SK-N-SH (cell line): ENCODE data around the gene CEP295NL. TPM values are rescaled to one million over a fixed set of nuclear protein-coding genes. Genes with fewer than 3 reads are reported as not detected.

Experiments
- CTCF ChIA-PET: fragments of 300-600, 350-600 bp; formaldehyde crosslinking; extraction: SDS; loops from one replicate; lab custom pipeline; 2021; lab: Yijun Ruan, JAX
- POLR2A ChIA-PET: fragments of 350-600 bp; sonication (Branson Sonifier 250); formaldehyde crosslinking; extraction: SDS; loops from one replicate; lab custom pipeline; 2020; ENCODE audit warnings: antibody characterized with exemption, inconsistent platforms; lab: Yijun Ruan, JAX
- DNase-seq: peaks from one replicate; pipeline ENCODE4 v3.0.0; 2012
- H2AFZ ChIP-seq: fragments of 200-600 bp; sonication (generic); 2 replicates; pipeline ENCODE4 v1.8.1; 2016; ENCODE audit warnings: antibody characterized with exemption, mild to moderate bottlenecking, low read depth
- H3F3A ChIP-seq: fragments of 200-600 bp; sonication (generic); replicated peaks from 2 replicates; pipeline ENCODE3; 2016; ENCODE audit warnings: antibody characterized with exemption, mild to moderate bottlenecking; ENCODE audit not compliant: insufficient read depth
- H3K27ac ChIP-seq, 2 experiments: fragments of 200-500 bp in 1 of 2; fragments of 200-600 bp in 1 of 2; sonication (Bioruptor generic) in 1 of 2; sonication (generic), shearing (Covaris generic) in 1 of 2; 2 replicates each; pipeline versions ENCODE4 v1.5.1 to v1.6.1; 2014 to 2016; ENCODE audit warnings: low read depth in 2 of 2, inconsistent platforms in 1 of 2, low read length in 1 of 2, mild to moderate bottlenecking in 1 of 2, mixed read lengths in 1 of 2
- H3K27me3 ChIP-seq: fragments of 200-600 bp; sonication (generic), shearing (Covaris generic); 2 replicates; pipeline ENCODE4 v1.6.1; 2016; ENCODE audit warnings: mixed run types; ENCODE audit not compliant: insufficient read depth
- H3K36me3 ChIP-seq, 2 experiments: fragments of 200-500 bp in 1 of 2; fragments of 200-600 bp in 1 of 2; sonication (Bioruptor generic) in 1 of 2; sonication (generic) in 1 of 2; replicated peaks in 1 of 2; 2 replicates each; pipeline versions ENCODE3 to v1.5.1; 2014 to 2016; ENCODE audit warnings: low read length in 1 of 2, mild to moderate bottlenecking in 1 of 2; ENCODE audit not compliant: insufficient read depth in 2 of 2, control insufficient read depth in 1 of 2
- H3K4me1 ChIP-seq, 2 experiments: fragments of 200-500 bp in 1 of 2; fragments of 200-600 bp in 1 of 2; sonication (Bioruptor generic) in 1 of 2; sonication (generic), shearing (Covaris generic) in 1 of 2; 2 replicates each; pipeline versions ENCODE4 v1.5.1 to v1.6.1; 2014 to 2016; ENCODE audit warnings: low read depth in 1 of 2, low read length in 1 of 2, mixed run types in 1 of 2; ENCODE audit not compliant: insufficient read depth in 2 of 2, control insufficient read depth in 1 of 2
- H3K4me2 ChIP-seq: fragments of 200-600 bp; sonication (generic), shearing (Covaris generic); 2 replicates; pipeline ENCODE4 v1.6.1; 2017; ENCODE audit warnings: mixed run types
- H3K4me3 ChIP-seq, 2 experiments: fragments of 200-500 bp in 1 of 2; fragments of 200-600 bp in 1 of 2; sonication (Bioruptor generic) in 1 of 2; sonication (generic), shearing (Covaris generic) in 1 of 2; 2 replicates each; pipeline versions ENCODE4 v1.5.1 to v1.8.1; 2014 to 2016; ENCODE audit warnings: low read depth in 2 of 2, inconsistent platforms in 1 of 2, low read length in 1 of 2, mild to moderate bottlenecking in 1 of 2, mixed read lengths in 1 of 2, moderate library complexity in 1 of 2
- H3K79me2 ChIP-seq: fragments of 200-600 bp; sonication (generic); 2 replicates; pipeline ENCODE4 v1.8.1; 2017; ENCODE audit warnings: mild to moderate bottlenecking; ENCODE audit not compliant: insufficient read depth
- H3K9ac ChIP-seq: fragments of 200-600 bp; sonication (generic); 2 replicates; pipeline ENCODE4 v1.6.1; 2017; ENCODE audit warnings: mixed run types
- H3K9me2 ChIP-seq: fragments of 200-600 bp; sonication (generic); 2 replicates; pipeline ENCODE4 v1.6.1; 2017; ENCODE audit warnings: mixed run types
- H3K9me3 ChIP-seq: fragments of 200-600 bp; sonication (generic); 2 replicates; pipeline ENCODE4 v1.6.1; 2017; ENCODE audit warnings: mixed run types, mild to moderate bottlenecking, moderate library complexity
- H4K20me1 ChIP-seq: fragments of 200-600 bp; sonication (generic); 2 replicates; pipeline ENCODE4 v1.6.1; 2017; ENCODE audit warnings: mild to moderate bottlenecking, mixed run types; ENCODE audit not compliant: insufficient read depth
- CHD2 ChIP-seq: fragments of 150-350 bp; IDR thresholded peaks from 2 replicates; pipeline ENCODE4 v1.6.1; 2018; ENCODE audit warnings: low read length; ENCODE audit not compliant: partially characterized antibody
- ELF1 ChIP-seq: IDR thresholded peaks from 2 replicates; pipeline ENCODE4 v1.4.0; 2012
- EZH2phosphoT487 ChIP-seq: fragments of 200-600 bp; sonication (generic); IDR thresholded peaks from 2 replicates; pipeline ENCODE4 v1.6.1; 2017; ENCODE audit warnings: low read depth, mixed run types, mild to moderate bottlenecking, antibody characterized with exemption, moderate library complexity, borderline replicate concordance
- FOXM1 ChIP-seq: IDR thresholded peaks from 2 replicates; pipeline ENCODE4 v1.4.0; 2012; ENCODE audit warnings: low read depth, mild to moderate bottlenecking
- GABPA ChIP-seq: IDR thresholded peaks from 2 replicates; pipeline ENCODE4 v1.4.0; 2012; ENCODE audit warnings: low read depth, mild to moderate bottlenecking
- JUND ChIP-seq: IDR thresholded peaks from 2 replicates; pipeline ENCODE4 v1.4.0; 2012
- NFIC ChIP-seq: IDR thresholded peaks from 2 replicates; pipeline ENCODE4 v1.4.0; 2012; ENCODE audit warnings: borderline replicate concordance
- NRF1 ChIP-seq: IDR thresholded peaks from 2 replicates; pipeline ENCODE4 v1.6.1; 2012; ENCODE audit warnings: low read depth, mild to moderate bottlenecking, low read length
- RAD21 ChIP-seq: IDR thresholded peaks from 2 replicates; pipeline ENCODE4 v1.6.1; 2012; ENCODE audit warnings: mild to moderate bottlenecking, low read length
- RFX5 ChIP-seq: IDR thresholded peaks from 2 replicates; pipeline ENCODE4 v1.6.1; 2012; ENCODE audit warnings: mild to moderate bottlenecking, improper control_type of control experiment, low read length
- RXRA ChIP-seq: IDR thresholded peaks from 2 replicates; pipeline ENCODE4 v1.4.0; 2012; ENCODE audit warnings: low read depth, mild to moderate bottlenecking, borderline replicate concordance
- SIN3A ChIP-seq: IDR thresholded peaks from 2 replicates; pipeline ENCODE4 v1.6.1; 2012; ENCODE audit warnings: low read depth, mild to moderate bottlenecking, low read length, moderate library complexity, borderline replicate concordance
- TAF1 ChIP-seq: IDR thresholded peaks from 2 replicates; pipeline ENCODE4 v1.6.1; 2012; ENCODE audit warnings: low read depth, mild to moderate bottlenecking, low read length, moderate library complexity, borderline replicate concordance
- TCF12 ChIP-seq: IDR thresholded peaks from 2 replicates; pipeline ENCODE4 v1.4.0; 2012
- WGBS: methylation state at CpG from one replicate; pipeline ENCODE4 v1.1.6; 2017; ENCODE audit warnings: low lambda C conversion rate; 5-methylcytosine and 5-hydroxymethylcytosine counted together
- polyA plus RNA-seq, 3 experiments: library from polyadenylated mRNA; depleted of rRNA; stranded (reverse); fragments of >200 nt; gene quantifications; 2 replicates each; pipeline ENCODE4 v1.2.3, GENCODE V29; 2012
- TF ChIP-seq, protein P1 (sequence below): IDR thresholded peaks from 2 replicates; pipeline ENCODE4 v1.4.0; 2012; ENCODE audit warnings: low read depth, borderline replicate concordance
- TF ChIP-seq, protein P2 (sequence below): fragments of 200-600 bp; sonication (generic); IDR thresholded peaks from 2 replicates; pipeline ENCODE4 v1.6.1; 2017; ENCODE audit warnings: antibody characterized with exemption, mild to moderate bottlenecking, moderate library complexity

CEP295NL gene, protein sequence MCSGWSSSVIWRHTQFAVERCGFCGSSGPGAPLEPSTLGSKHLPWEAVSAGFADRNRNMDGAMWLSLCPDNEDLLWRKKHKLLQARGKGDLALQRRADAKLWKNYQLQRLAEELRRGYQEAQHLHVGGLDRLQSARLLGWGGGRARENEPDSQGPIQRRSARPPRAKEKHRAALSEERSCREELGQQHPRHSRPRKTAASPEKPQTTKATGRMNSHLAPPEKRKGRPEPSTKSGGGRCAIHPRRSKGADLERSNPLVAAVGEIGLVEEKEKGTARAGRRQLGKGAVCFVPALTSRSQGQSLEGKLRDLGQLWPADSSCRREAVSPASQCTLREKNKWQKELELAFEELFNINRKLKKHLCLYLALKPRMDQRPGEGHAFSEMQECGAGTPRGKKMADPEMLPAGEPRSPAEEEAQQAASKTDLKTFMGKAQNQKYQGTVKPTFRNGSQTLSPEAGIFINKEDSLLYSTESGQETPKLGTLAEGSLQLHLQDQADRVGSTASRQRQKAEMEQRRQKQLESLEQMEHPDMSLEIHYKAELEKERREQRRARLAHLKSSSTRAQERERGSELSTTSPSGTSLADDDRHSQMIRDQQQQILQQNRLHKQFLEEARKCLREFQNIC
- 0.31 and 0.35 TPM in 2 replicates for polyA plus RNA-seq (2012; rRNA removed)
- 0.17 and 0.21 TPM in 2 replicates for polyA plus RNA-seq (2012; cell fraction: cytosol; rRNA removed)
- polyA plus RNA-seq (2012; cell fraction: nucleus; rRNA removed) = 0.68 and 0.97 TPM in 2 replicates

DNA sequence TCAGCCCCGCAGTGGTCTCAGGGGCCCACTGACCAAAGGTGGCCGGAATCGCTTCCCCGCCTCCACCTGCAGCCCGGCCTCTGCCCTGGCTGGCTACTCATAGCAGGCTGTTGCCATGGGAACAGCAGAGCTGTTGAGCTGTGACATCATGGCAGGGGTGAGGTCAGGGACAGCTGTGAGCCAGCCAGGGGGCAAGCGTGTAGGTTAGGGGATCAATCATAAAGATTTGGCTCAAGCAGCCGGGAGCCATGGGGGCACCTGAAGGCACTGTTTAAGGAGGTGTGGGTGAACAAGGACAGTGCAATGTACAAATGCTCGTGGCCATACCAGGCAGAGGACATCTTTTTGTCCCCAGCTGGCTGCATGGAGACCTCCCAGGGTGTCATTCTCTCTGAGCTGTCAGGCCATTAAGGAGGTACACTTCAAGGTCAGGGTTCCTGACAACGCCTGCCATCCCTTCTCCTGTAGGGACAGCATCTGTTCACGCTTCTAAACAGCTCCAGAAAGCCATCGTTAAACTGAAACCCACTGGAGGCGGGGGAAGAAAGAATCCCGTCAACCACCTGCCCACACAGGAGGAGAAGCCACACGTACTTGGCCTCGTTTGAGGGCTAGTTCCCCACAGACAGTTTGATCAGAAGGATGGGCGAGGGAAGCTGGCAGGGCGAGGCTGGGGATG is at the start of gene CEP295NL:
Gene CEP295NL, minus strand, starts transcription at position 101 of the 679 bp plus-strand sequence. CDS start 1,373 bp downstream, outside the sequence.
- peaks cover 6% of the 10 kb centered on the region for H3F3A ChIP-seq
- no peak within 1 kb of the TSS for H3K4me2 ChIP-seq
- peak; percentile 78 for DNase-seq
- H3K27ac ChIP-seq = no peak within 1 kb of the TSS; a peak in 1 of 4 replicates
- no peak within 1 kb of the TSS for H3K9ac ChIP-seq
- POLR2A ChIA-PET = interaction anchor here (1.1 kb wide), 1 partner anchor 19 kb away, joined by 3 read pairs; no protein-coding TSS in a partner anchor
- H3K4me3 ChIP-seq = no peak within 1 kb of the TSS
- H3K9me2 ChIP-seq = no peaks in the 10 kb centered on the region
- 89% methylated on average over 17 of the region's 17 CpGs for WGBS
- H3K79me2 ChIP-seq = peaks cover 100% of the 10 kb centered on the region
- 0 out of 2 replicates have a peak, but pooled peaks have one; percentile 37 for TF ChIP-seq RFX5
- TF ChIP-seq TAF1 = no peak
- TF ChIP-seq ELF1 = no peak
- TF ChIP-seq EZH2phosphoT487 = no peak
- no peak for TF ChIP-seq NFIC
- TF ChIP-seq JUND = no peak
- TF ChIP-seq, protein P1, sequence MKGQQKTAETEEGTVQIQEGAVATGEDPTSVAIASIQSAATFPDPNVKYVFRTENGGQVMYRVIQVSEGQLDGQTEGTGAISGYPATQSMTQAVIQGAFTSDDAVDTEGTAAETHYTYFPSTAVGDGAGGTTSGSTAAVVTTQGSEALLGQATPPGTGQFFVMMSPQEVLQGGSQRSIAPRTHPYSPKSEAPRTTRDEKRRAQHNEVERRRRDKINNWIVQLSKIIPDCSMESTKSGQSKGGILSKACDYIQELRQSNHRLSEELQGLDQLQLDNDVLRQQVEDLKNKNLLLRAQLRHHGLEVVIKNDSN = no peak
- no peak within 1 kb of the TSS for H2AFZ ChIP-seq
- peaks cover 0 to 21% of the 10 kb centered on the region in 2 experiments; a peak in 1 of 4 replicates for H3K4me1 ChIP-seq
- no peaks in the 10 kb centered on the region for H3K27me3 ChIP-seq
- CTCF ChIA-PET = interaction anchor here (0.6 to 2.3 kb wide), 8 partner anchors 8 to 69 kb away, joined by 3 to 11 read pairs (median 4); no protein-coding TSS in a partner anchor
- no peaks in the 10 kb centered on the region for H3K9me3 ChIP-seq
- H3K36me3 ChIP-seq = peaks cover 15 to 25% of the 10 kb centered on the region in 2 experiments
- peaks cover 100% of the 10 kb centered on the region for H4K20me1 ChIP-seq

DNA sequence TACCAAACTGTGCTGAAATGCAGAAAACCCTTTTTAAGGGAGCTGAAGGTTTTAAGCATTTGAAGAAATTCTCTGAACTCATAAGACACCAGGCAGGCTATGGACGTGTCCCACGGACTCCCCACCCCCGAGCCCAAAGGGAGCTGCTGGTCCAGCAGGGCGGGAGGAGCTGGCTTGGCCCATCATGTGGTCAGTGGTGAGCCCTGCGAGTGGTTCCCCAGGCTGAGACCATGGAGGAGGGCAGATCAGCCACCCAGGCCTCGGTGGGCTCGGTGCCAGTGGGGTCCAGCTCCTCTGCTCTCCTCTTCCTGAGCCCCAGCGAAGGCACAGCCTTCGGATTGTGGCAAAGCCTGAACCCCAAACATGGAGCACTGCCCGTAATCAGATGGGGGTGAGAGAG is 49.7 kb upstream of the CEP295NL start:
- H4K20me1 ChIP-seq = no peaks in the 10 kb centered on the region
- H2AFZ ChIP-seq = no peak overlapping the region
- H3K4me1 ChIP-seq = peaks cover 8 to 9% of the 10 kb centered on the region in 2 experiments; a peak in 2 of 4 replicates
- H3K27ac ChIP-seq = no peak overlapping the region
- no peak for TF ChIP-seq SIN3A
- TF ChIP-seq, protein P2, sequence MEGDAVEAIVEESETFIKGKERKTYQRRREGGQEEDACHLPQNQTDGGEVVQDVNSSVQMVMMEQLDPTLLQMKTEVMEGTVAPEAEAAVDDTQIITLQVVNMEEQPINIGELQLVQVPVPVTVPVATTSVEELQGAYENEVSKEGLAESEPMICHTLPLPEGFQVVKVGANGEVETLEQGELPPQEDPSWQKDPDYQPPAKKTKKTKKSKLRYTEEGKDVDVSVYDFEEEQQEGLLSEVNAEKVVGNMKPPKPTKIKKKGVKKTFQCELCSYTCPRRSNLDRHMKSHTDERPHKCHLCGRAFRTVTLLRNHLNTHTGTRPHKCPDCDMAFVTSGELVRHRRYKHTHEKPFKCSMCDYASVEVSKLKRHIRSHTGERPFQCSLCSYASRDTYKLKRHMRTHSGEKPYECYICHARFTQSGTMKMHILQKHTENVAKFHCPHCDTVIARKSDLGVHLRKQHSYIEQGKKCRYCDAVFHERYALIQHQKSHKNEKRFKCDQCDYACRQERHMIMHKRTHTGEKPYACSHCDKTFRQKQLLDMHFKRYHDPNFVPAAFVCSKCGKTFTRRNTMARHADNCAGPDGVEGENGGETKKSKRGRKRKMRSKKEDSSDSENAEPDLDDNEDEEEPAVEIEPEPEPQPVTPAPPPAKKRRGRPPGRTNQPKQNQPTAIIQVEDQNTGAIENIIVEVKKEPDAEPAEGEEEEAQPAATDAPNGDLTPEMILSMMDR = no peak
- TF ChIP-seq ELF1 = no peak
- no peak for TF ChIP-seq RAD21
- TF ChIP-seq NRF1 = no peak
- no peak for TF ChIP-seq FOXM1
- TF ChIP-seq GABPA = no peak
- no peak for TF ChIP-seq EZH2phosphoT487
- no peak for TF ChIP-seq RXRA
- no peak for TF ChIP-seq TCF12
- TF ChIP-seq CHD2 = no peak
- H3K79me2 ChIP-seq = no peaks in the 10 kb centered on the region
- H3K9me3 ChIP-seq = no peaks in the 10 kb centered on the region
- 93% methylated on average over 8 of the region's 10 CpGs for WGBS
- no peaks in the 10 kb centered on the region for H3K27me3 ChIP-seq
- H3K9ac ChIP-seq = no peak overlapping the region
- H3K4me3 ChIP-seq = no peak overlapping the region
- peaks cover 4% of the 10 kb centered on the region for H3F3A ChIP-seq
- H3K9me2 ChIP-seq = no peaks in the 10 kb centered on the region
- H3K4me2 ChIP-seq = no peak overlapping the region
- CTCF ChIA-PET = interaction anchor here (1.9 to 18.4 kb wide), 3 partner anchors 9 to 87 kb away, joined by 9 to 194 read pairs (median 18); partner anchors contain the start of gene LGALS3BP
- H3K36me3 ChIP-seq = no peaks in the 10 kb centered on the region
- no peak for DNase-seq
- POLR2A ChIA-PET = interaction anchor here (0.8 to 1.5 kb wide), 2 partner anchors 27 to 30 kb away, joined by 3 read pairs; partner anchors contain the start of gene TIMP2
